SKM-1 treated with dmso at 0.1 percent for 144 hours (cell line): ENCODE results near the gene CELF5.
"Not testable (repeated sequence)": the region's sequence is repeated elsewhere in the genome, so short reads cannot be mapped to it uniquely, and the experiment has no call there.

ENCODE experiments used
- DNase-seq: peaks from one replicate; lab custom pipeline; 2025; ENCODE audit not compliant: unreplicated experiment; lab: John Stamatoyannopoulos, UW

The CELF5 gene

DNA sequence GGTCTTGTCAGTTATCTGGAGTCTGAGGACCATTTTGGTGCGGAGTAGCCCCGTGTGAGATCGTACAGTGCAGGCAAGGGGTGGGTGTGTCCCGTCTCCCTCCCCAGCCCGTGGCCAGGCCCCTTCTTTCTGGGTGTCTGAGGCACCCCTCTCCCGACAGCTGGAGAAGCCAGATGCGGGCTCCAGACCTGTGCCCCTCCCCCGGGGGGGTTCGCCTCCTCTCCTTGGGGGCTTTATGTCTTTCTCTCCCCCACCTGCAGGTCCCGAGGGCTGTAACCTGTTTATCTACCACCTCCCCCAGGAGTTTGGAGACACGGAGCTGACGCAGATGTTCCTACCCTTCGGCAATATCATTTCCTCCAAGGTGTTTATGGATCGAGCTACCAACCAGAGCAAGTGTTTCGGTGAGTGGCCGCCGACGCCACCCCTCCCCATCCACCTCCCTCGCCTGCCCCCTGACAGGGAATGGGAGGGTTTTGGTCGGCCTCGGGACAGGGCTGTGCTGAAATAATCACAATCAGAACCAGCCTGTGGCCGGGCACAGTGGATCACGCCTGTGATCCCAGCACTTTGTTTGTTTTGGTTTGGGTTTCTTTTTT, 65.6 kb downstream of the CELF5 start:
- no peak for DNase-seq

DNA sequence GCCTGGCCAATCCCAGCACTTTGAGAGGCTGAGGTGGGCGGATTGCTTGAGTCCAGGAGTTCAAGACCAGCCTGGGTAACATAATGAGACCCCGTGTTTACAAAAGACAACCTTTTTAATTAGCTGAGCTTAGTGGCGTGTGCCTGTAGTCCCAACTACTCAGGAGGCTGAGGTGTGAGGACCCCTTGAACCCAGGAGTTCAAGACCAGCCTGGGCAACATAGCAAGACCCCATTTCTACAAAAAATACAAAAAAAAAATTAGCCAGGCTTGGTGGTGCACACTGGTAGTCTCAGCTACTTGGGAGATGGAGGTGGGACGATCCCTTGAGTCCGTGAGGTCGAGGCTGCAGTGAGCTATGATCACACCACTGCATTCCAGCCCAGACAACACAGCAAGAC, 66.4 kb downstream of the CELF5 start:
- not testable (repeated sequence) for DNase-seq

DNA sequence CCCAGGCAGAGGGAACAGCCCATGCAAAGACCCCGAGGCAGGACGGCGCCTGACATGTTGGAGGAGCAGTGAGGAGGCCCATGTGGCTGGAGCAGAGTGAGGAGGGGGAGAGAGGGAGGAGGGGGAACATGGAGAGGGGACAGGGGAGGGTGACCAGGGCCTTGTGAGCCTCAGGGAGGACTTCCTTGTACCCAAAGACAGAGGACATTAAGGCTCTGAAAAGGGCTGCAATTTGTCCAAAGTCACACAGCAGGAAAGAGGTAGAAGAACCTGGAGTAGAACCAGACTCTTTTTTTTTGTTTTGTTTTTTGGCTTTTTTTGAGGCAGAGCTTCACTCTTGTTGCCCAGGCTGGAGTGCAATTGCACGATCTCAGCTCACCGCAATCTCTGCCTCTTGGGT, 67.2 kb downstream of the CELF5 start:
- DNase-seq: no peak

DNA sequence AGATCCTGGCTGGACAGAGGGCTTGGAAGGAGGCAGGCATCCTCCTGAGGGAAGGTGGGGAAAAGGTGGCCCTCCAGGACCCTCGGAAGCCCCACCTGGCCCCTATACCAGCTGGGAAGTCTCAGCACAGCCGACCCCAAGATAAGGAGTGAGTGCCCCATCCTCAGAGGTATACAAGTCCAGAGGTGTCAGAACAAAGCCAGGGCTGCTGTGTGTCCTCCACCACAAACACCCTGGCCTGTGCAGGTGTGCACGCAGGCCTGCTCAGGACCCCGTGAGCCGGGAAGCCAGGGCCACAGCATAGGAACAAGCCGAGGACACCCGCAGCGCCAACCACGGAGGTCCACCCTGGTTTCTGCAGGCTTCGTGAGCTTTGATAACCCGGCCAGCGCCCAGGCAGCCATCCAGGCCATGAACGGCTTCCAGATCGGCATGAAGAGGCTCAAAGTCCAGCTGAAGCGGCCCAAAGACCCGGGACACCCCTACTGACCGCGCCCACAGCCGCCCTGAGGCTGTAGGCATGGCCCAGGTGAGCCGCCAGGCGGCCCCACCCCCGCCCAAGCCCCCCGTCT, 68.6 kb downstream of the CELF5 start:
- no peak for DNase-seq

DNA sequence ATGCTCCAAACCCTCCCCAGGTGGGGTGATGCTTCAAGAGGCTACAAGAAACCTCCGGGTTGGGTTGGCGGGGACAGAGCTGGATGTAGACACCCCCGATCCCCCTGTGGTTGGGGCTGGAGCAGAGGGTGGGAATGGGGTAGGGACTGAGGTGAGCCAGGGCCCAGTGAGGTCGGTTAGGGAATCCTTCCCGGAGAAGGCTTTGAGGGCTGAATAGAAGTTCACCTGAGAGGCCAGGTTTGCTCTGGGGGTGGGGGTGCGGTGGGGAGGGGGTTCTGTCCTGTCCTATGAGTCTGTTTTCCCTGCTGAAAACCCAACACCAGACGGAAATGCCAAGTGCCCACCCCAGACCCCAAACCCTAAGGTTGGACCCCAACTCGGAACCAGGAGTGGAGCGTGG, 69.1 kb downstream of the CELF5 start:
- DNase-seq: no peak

DNA sequence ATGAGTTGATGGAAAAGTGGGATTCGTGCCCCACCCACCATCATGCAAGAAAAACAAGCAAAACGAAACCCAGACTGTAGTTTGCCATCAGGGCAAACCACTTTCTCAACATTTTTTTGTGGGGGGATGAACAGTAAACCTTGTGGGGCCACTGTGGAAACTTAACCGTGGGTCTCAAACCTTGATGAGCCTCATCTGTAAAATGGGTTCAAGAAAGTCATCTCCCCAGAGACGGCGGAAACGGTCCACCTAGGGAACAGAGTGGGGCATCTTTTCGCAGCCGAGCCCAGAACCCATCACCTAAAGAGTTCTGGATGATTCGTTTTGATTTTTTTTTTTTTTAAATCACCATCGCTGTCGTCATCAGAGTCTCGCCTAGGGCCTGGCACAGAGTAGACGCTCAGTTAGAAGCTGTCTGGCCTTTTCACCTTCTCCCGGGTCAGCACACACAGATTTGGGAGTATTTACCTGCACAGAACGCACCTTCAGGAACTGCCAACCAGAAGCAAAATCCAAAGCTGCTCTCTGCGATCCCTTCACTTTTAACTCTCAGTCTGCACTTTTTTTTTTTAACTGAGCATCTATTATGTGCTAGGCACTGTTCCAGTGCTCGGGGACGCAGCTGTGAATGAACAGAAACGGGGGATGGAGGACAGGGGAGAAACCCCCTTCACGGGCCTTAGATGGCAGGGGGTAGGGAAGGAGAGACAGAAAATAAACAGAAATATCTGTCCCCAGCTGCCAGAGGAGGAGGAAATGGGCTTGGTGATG, 69.8 kb downstream of the CELF5 start:
- no peak for DNase-seq

DNA sequence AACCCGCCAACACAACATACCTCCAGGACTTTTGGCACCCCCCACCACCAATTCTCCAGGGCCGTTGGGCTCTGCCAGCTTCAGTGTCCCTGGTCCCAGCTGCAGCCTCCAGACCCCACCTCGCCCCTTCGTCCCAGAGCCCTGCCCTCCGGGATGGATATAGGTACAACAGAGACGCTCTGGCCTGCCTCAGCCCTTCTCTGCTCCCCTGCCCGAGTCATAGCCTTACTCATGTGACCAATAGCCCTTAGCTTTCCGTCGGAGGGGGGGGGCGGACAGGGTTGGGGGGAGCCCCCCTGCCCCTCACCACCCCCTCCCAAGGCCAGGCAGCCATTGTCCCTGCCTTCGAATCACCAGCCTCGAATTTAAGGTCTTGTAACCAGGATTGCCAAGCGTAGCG, 71.1 kb downstream of the CELF5 start:
- no peak for DNase-seq

DNA sequence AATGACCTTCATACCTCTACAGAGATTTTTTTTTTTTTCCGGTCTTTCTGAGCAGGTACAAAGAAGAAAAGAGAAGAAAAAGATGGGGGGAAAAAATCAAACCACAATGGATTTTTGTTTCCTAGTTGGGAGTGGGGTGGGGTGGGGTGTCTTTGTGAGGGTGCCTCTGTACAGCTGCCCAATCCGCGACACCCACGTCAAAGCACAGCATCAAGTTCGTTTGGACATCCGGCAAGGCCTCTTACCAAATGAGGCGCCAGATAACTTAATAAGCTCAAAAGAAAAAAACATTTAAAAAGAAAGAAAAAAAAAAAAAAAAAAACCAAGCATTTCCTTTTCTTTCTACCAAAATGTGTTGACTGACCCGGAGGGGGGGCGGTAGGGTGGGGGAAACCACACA, 71.6 kb downstream of the CELF5 start:
- DNase-seq: no peak

DNA sequence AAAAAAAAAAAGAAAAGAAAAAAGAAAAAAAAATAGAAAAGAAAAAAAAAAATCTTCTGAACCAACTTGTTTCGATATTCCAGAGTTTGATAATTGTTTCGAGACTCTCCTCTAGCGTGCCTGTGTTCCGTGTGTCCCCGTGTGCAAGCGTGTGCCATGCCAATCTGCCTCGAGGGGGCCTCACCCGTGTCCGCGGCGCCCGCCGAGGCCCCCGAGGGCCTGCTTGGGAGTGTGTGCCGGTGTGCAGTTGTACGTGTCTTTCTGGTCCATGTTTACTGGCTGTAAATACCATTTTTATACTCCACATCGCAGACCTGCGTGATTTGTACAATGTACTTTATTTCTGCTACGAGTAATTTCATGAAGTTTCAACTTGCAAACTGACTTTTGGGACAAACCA, 72.0 kb downstream of the CELF5 start:
- DNase-seq: no peak

DNA sequence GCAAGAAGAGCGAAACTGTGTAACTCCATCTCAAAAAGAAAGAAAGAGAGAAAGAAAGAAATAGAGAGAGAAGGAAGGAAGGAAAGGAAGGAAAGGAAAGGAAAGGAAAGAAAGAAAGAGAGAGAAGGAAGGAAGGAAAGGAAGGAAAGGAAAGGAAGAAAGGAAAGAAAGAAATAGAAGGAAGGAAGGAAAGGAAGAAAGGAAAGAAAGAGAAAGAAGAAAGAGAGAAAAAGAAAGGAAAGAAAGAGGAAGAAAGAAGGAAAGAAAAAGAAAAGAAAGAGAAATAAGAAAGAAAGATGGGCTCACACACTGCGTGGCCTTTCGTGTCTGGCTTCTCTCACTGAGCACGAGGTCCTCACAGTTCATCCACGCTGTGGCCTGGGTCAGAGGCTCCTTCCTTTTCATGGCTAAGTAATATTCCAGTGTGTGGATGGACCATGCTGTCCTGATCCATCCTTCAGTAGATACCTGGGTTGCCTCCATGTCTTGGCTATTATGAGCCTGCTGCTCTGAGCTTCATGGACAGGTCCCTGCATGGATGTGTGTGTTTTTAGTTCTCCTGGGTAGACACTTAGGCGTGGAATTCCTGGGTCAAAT, 74.5 kb downstream of the CELF5 start:
- no peak for DNase-seq

DNA sequence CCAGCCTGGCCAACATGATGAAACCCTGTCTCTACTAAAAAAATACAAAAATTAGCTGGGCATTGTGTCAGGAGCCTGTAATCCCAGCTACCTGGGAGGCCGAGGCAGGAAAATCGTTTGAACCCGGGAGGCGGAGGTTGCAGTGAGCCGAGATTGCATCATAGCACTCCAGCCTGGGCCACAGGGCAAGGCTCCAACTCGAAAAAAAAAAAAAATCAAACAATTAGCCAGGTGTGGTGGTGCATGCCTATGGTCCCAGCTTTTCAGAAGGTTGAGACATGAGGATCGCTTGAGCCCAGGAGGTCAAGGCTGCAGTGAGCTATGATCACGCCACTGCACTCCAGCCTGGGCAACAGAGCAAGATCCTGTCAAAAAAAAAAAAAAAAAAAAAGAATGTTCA, 76.1 kb downstream of the CELF5 start:
- not testable (repeated sequence) for DNase-seq

DNA sequence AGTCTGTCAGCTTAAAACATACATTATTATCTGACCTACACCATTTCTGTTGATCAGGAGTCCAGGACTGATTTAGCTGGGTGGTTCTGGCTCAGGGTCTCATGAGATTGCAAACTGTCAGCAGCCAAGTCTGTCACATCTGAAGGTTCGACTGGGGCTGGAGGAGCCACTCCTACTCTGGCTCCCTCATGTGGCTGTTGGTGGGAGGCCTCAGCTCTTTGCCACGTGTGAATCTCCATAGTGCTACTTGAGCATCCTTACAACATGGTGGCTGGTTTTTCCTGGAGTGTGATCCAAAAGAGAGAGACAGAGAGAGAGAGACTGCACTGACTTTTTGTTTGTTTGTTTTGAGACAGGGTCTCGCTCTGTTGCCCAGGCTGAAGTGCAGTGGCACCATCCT, 78.3 kb downstream of the CELF5 start:
- DNase-seq: no peak

DNA sequence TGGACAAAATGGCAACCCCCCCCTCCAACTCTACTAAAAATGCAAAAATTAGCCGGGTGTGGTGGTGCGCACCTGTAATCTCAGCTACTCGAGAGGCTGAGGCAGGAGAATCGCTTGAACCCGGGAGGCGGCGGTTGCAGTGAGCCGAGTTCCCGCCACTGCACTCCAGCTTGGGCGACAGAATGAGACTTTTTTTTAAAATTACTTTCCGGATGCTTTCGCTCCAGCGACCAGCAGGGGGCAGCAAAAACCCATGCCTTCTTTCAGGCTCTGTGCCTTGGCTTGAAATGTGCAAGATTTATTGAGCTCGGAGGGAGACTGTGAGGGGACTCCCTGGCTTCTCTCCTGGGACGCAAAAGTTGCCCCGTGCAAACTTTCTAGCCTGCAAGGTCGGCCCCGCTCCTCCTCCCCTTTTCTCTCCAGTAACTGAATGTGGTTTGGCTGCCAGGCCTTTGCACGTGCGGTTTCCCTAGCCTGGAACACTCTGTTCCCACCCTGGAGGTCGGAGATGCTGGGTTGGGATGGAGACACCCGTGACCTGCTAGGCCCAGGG, 80.5 kb downstream of the CELF5 start:
- DNase-seq: peak; percentile 29

DNA sequence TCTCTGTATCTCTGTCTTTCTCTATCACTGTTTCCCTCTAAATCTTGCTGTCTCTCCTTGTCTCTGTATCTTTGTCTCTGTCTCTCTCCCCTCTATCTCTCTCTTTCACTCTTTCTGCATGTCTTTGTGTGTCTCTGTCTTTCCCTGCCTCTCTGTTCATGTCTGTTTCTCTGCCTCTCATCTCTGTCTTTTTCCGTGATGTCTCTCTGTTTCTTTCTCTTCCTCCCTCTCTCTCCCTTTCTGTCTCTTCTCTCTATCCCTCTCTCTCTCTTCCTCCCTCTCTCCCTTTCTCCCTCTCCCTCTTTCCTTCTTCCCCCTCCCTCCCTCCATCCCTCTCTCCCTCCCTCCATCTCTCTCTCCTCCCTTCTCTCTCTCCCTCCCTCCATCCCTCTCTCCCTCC, 85.3 kb downstream of the CELF5 start:
- DNase-seq: no peak

DNA sequence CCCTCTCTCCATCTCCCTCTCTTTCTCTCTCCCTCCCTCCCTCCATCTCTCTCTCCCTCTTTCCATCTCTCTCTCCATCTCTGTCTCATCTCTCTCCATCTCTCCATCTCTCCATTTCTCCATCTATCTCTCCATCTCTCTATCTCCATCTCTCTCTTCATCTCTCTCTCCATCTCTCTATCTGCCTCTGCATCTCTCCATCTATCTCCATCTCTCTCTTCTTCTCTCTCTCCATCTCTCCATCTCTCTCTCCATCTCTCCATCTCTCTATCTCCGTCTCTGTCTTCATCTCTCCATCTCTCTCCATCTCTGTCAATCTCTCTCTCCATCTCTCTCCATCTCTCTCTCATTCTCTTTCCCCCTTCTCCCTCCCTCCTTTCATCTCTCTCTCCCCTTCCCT, 85.8 kb downstream of the CELF5 start:
- no peak for DNase-seq

DNA sequence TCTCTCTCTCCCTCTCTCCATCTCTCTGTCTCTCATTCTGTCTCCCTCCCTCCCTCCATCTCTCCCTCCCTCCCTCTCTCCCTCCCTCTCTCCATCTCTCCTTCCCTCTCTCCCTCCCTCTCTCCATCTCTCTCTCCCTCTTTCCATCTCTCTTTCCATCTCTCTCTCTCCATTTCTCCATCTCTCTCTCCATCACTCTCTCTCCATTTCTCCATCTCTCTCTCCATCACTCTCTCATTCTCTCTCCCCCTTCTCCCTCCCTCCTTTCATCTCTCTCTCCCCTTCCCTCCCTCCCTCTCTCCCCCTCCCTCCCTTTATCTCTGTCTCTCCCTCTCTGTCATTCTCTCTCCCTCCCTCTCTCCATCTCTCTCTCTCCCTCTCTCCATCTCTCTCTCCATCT, 86.2 kb downstream of the CELF5 start:
- no peak for DNase-seq

DNA sequence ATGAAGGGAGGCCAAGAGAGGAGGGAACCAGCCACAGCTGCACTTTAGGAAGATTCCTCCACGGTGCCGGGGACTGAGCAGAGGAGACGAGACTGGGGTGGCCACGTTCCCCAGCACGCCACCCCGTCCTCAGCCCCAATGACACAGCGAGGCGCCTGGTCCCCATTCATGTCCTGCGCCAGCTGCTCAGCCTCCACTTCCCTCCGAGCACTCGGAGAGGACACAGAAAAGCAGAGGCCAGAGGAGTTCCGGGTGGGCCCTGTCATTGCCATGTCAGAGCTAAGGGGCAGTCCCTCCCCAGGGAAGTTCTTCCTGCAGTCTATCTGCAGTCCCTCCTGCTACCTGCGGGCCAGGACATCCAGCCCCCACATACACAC, 88.7 kb downstream of the CELF5 start:
- DNase-seq: no peak

DNA sequence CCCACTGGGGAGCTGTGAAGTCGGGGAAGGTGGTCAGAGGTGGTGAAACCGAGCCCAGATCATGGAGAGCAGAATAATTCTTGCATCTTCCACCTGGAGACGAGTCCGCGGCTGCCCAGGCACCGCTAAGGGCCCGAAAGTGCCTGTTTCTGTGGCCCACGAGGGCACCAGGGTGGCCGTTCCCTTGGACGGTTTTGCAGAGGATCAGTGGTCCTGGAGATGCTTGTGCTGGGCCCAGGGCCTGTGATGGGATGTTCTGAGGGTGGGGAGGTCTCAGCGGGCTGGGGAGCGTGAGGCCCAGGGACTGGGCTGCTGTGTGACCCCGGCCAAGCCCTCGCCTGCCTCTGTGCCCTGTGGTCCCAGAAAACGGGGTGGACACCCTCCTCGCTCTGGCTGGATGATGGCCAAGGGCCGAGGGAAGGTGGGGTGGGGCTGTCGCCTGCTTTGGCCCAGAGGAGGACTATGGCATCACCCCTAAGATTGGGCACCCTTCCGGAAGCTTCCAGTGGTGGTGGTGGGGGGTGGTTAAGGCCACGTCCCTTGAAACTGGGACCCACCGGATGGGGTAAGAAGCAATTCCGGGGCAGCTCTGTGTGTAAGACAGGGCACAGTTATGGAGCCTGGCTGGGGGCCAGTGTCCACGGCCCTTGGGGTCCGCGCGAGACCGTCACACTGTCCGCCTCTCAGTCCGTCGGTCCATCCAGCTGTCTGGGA, 90.7 kb downstream of the CELF5 start:
- no peak for DNase-seq

DNA sequence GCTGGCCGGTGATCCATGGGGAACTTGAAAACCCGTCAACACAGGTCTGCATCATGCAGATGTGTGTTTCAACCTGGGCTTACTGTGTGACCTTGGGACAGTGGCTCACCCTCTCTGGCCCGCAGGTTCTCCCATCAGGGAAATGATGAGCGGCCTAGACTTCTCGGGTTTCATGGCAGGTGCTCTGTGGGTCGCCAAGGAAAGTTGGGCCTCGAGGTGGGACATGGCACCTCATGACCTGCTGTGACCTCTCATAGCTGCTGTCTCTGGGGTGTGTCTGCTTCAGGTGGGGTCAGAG, 91.2 kb downstream of the CELF5 start:
- no peak for DNase-seq

DNA sequence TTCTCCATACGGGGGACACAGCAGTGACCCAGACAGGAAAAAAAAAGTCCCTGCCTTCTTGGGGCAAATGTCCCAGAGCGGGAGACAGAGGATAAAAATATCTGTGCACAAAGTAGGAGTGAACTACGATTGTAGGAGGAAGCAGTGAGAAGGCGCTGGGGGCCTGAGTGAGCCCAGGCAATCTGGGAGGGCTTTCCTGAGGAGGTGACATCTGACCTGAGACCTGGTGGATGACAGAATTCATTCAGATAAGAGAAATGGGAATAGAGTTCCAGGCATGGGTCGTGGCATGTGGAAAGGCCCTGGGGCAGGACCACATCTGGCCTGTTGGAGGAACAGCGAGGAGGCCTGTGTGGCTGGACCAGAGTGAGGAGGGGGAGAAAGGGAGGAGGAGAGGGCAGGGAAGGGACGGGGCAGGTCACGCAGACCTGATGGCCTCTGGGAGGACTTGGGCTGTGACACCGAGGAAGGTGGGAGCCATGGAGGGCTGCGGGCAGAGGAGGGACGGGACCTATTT, 91.7 kb downstream of the CELF5 start:
- DNase-seq: no peak

DNA sequence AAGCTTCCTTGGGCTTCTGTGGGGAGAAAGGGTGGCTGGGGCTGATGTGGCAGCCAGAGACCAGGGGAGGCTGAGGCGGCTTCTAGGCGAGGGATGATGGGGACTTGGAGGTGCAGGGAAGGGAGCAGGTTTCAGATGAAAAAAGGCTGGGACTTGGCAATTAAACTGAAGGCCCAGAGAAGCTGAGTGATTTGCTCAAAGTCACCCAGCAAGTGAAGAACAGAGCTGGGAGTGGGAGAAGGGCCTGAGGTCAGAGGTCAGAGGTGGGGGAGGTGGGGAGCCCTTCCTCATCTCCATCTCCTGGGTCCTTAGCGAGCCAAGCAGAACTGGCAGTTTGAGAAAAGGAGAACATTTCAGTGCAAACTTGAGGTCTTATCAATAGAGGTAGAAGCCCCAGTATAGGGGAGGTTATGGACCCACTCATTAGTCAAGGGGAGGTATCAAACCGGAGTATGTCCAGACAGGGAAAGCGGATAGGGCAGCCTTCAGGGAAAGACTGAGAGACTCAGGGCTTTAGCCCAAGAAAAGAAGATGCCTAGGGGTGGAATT, 92.3 kb downstream of the CELF5 start:
- no peak for DNase-seq
